Nephron progenitor cell (in vitro differentiated cells): Measurements from ENCODE around the gene PSMA5.

Source experiments
- DNase-seq: peaks from one replicate; pipeline ENCODE4 v3.0.0; 2021
- H3K27ac Mint-ChIP-seq: 2 replicates; pipeline ENCODE4 v1.8.0; 2021; ENCODE audit warnings: mild to moderate bottlenecking, moderate library complexity, mixed read lengths
- H3K27me3 Mint-ChIP-seq: 2 replicates; pipeline ENCODE4 v1.8.0; 2021; ENCODE audit warnings: mild to moderate bottlenecking, low read depth, mixed read lengths; ENCODE audit not compliant: poor library complexity
- H3K36me3 Mint-ChIP-seq: 2 replicates; pipeline ENCODE4 v1.8.0; 2021; ENCODE audit warnings: low read depth, mixed read lengths
- H3K4me1 Mint-ChIP-seq: 2 replicates; pipeline ENCODE4 v1.8.0; 2021; ENCODE audit warnings: mixed read lengths
- H3K4me3 Mint-ChIP-seq: 2 replicates; pipeline ENCODE4 v1.8.0; 2021; ENCODE audit warnings: mild to moderate bottlenecking, moderate library complexity, mixed read lengths
- H3K9me3 Mint-ChIP-seq: 2 replicates; pipeline ENCODE4 v1.8.0; 2021; ENCODE audit warnings: mild to moderate bottlenecking, moderate library complexity, mixed read lengths
- CTCF ChIP-seq: fragments of 200-600 bp; sonication (generic); IDR thresholded peaks from 2 replicates; pipeline ENCODE4 v1.5.0; 2021; ENCODE audit warnings: antibody characterized with exemption

PSMA5 gene

DNA sequence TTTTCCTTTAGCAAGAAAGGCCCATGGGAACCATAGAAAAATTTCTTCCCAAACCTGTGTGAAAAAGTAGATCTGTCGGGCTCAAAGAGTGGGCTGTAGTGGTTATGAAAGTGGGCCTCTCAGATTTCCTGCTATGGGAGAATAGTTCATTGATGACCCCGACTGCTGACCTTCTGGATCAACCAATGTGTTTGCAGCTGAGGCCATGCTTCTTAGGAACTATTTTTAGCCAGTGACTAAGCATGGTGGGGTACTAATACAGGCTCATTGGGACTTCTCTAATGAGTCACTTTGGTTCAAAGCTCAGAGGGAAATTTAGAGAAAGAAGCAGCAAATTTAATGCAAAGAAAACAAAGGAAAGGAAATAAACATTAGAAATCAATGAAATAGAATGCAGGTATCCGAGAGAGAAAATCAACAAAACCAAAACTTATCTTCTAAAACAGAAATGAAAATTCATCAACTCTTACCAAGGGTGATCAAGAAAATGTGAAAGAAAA, 12.6 kb upstream of the PSMA5 start:
- H3K9me3 Mint-ChIP-seq = peaks cover 14% of the 10 kb centered on the region
- no peak for DNase-seq
- H3K4me1 Mint-ChIP-seq = no peaks in the 10 kb centered on the region
- no peak for TF ChIP-seq CTCF
- H3K27me3 Mint-ChIP-seq = peaks cover 12% of the 10 kb centered on the region
- no peaks in the 10 kb centered on the region for H3K36me3 Mint-ChIP-seq
- no peak overlapping the region for H3K4me3 Mint-ChIP-seq
- H3K27ac Mint-ChIP-seq = no peak overlapping the region

DNA sequence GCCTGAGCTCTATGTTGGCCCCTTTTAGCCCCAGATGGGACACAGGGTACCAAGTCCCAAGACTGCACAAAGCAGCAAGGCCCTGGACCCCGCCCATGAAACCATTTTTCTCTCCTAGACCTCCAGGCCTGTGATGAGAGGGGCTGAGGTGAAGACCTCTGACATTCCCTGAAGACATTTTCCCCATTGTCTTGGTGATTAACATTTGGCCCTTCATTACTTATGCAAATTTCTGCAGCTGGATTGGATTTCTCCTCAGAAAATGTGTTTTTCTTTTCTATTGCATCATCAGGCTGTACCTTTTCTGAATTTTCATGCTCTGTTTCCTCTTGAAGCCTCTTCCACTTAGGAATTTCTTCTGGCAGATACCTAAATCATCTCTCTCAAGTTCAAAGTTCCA, 8.2 kb upstream of the PSMA5 start:
- peaks cover 12% of the 10 kb centered on the region for H3K27me3 Mint-ChIP-seq
- no peaks in the 10 kb centered on the region for H3K36me3 Mint-ChIP-seq
- no peak overlapping the region for H3K4me3 Mint-ChIP-seq
- H3K4me1 Mint-ChIP-seq = no peaks in the 10 kb centered on the region
- no peak overlapping the region for H3K27ac Mint-ChIP-seq
- no peak for DNase-seq
- TF ChIP-seq CTCF = no peak
- peaks cover 24% of the 10 kb centered on the region for H3K9me3 Mint-ChIP-seq

GRCh38 chr1:109433322-109433721, 7.1 kb upstream of the PSMA5 start:
- no peak for TF ChIP-seq CTCF
- Mint-ChIP-seq H3K4me1 (no peaks in the 10 kb centered on the region), H3K9me3 (peaks cover 24% of the 10 kb centered on the region), H3K36me3 (no peaks in the 10 kb centered on the region), H3K27me3 (peaks cover 12% of the 10 kb centered on the region), H3K27ac (no peak overlapping the region), H3K4me3 (no peak overlapping the region)
- DNase-seq = no peak

DNA sequence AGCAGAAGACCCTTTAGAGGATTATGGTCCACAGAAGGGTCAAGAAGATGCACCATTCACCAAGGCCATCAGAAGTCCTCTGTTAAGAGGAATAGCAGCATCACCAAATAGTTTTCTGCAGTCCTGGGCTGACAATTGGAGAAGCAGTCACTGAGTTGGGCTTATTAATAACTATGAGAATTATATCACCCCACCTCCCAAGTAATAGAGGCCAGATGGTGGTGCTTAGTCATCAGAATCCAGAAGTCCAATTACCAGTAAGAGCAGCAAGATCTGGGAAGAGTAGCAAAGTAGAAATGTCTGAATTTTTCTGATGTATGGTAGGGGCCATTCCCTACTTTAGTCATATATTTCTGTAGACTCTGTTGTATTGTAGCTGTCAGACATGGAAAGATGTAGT, 6.1 kb upstream of the PSMA5 start:
- Mint-ChIP-seq H3K36me3 (no peaks in the 10 kb centered on the region), H3K9me3 (peaks cover 24% of the 10 kb centered on the region), H3K27me3 (peaks cover 12% of the 10 kb centered on the region), H3K27ac (no peak overlapping the region), H3K4me1 (peaks cover 7% of the 10 kb centered on the region), H3K4me3 (no peak overlapping the region)
- TF ChIP-seq CTCF = no peak
- DNase-seq = no peak

DNA sequence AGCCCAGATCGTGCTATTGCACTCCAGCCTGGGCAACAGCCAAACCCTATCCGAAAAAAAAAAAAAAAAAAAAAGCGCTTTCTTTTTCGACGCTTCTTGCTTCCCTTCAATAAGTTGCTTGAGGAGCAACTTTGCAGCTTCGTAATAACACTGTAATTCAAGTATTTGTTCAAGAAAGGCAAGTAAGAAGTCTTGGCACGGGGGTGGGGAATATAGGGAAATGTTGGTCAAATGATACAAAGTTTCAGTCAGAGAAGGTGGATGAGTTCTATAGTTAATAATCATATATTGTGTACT, 871 bp upstream of the PSMA5 start:
- Mint-ChIP-seq H3K36me3 (peaks cover 12% of the 10 kb centered on the region), H3K27me3 (no peaks in the 10 kb centered on the region), H3K27ac (no peak overlapping the region), H3K4me3 (peak overlapping the region; percentile 93), H3K4me1 (peaks cover 34% of the 10 kb centered on the region), H3K9me3 (no peaks in the 10 kb centered on the region)
- no peak for TF ChIP-seq CTCF
- no peak for DNase-seq

- H3K9me3 Mint-ChIP-seq = no peaks in the 10 kb centered on the region
- H3K4me1 Mint-ChIP-seq = peaks cover 34% of the 10 kb centered on the region
- no peaks in the 10 kb centered on the region for H3K27me3 Mint-ChIP-seq
- DNase-seq = no peak
- H3K36me3 Mint-ChIP-seq = peaks cover 21% of the 10 kb centered on the region
- TF ChIP-seq CTCF = no peak
- peak overlapping the region; percentile 98 for H3K27ac Mint-ChIP-seq
- H3K4me3 Mint-ChIP-seq = peak overlapping the region; percentile 93
Measured at GRCh38 chr1:109425391-109426280, 612 bp downstream of the PSMA5 start.
